ENCODE data around the gene GLIS1.

Gene GLIS1

DNA sequence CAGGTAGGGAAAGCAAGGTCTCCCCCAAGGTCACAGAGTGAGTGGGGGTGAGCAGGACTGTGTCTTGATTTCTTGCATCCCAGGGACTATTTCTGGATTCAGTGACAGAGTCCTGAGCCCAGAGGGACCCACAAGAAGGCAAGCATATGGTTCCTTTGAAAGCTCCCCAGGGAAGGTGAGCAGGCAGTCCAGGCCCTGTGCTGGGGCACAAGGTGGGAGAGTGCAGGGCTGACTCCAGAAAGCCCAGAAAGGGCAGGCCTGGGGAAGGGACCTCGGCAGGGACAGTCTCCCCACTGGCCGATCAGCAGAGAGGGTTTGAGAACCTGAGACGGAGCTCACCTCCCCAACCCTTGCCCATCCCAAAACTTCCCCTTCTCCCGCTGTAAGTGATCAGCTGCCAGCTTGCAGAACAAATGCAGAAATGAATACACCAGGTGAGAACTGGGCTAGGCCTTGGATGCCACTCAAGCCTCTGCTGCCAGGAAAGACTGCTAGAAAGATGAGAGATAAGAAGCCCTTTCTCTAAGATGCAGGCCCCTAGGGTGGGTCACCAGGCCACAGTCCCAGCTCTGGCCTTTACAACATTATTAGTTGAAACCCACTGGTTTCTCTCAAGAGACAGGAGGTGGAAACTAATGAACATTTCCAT is 121.0 kb downstream of the GLIS1 start:
- no peak for DNase-seq (ENCODE audit: low read depth)

DNA sequence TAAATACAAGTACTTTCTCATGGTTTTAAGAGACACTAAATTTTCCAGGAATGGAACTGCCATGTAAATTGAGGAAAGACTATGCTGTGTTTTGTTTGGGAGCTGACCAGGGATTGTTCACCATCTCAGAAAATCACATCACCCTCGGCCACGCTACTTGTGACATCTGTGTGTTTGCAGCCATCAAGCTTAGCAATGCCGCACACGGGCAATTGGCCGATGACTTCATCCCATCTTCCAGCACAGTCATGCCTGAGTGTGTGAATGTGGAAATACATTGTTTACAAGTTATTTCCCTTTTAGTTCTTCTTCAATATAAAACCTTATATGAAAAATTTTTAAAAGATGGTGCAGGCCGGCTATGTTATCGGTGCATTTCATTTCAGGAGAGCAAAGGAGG is 121.6 kb downstream of the GLIS1 start:
- peak; percentile 37 for DNase-seq (ENCODE audit: low read depth)

DNA sequence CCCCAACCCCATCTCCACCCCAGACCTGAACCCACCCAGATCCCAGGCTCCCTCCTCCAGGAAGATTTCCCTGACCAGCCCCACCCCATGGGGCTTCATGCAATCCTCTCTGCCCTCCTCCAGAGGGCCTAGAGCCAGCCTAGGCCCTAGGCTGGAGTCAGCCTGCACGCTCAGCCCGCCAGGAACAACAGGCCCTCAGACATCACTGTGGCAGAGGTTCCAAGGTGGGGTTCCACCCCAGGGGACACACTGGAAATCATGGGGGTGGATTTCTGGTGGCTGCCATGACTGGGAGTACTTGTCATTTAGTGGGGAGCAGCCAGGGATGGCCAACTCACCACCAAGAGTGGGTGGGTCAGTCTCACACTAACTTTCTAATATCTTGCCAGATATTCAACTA is 122.0 kb downstream of the GLIS1 start:
- no peak for DNase-seq (ENCODE audit: low read depth)

DNA sequence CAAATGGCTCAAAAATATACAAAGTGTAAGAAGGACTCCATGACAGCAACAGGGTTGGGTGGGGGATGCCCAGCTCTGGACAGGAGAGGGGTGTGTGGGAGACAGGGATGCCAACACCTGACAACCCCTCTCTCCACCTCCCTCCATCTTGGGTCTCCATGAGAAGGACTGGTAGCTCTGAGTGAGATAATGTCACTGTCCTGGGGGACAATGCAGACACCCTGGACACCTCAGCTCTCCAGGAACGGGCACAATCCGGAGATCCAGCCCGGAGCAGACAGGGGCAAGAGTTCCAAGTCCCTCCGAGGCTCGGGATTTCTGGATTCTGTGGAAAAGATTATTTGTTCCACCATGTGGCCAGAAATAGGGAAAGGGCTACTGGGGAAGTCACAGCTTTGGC is 122.5 kb downstream of the GLIS1 start:
- DNase-seq (ENCODE audit: low read depth) = no peak

DNA sequence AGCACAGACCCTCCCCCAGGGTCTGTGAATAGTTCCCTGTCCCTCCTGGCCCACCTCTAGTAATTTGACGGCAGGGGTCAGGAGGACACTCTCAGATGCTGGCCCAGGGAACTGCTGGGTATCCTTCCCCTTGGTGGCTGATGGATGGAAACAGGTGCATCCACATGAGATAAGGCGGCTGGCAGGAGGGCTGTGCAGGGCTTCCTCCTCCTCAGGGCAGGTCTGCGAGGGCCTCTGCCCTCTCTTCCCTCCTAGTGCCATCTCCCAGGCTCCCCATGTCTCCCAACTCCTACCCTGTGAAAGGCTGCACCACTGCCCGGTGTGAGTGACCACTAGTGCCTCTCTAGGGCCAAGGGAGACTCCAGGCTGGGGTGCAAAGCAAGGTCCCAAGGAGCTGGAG is 123.9 kb downstream of the GLIS1 start:
- no peak for DNase-seq (ENCODE audit: low read depth)

DNA sequence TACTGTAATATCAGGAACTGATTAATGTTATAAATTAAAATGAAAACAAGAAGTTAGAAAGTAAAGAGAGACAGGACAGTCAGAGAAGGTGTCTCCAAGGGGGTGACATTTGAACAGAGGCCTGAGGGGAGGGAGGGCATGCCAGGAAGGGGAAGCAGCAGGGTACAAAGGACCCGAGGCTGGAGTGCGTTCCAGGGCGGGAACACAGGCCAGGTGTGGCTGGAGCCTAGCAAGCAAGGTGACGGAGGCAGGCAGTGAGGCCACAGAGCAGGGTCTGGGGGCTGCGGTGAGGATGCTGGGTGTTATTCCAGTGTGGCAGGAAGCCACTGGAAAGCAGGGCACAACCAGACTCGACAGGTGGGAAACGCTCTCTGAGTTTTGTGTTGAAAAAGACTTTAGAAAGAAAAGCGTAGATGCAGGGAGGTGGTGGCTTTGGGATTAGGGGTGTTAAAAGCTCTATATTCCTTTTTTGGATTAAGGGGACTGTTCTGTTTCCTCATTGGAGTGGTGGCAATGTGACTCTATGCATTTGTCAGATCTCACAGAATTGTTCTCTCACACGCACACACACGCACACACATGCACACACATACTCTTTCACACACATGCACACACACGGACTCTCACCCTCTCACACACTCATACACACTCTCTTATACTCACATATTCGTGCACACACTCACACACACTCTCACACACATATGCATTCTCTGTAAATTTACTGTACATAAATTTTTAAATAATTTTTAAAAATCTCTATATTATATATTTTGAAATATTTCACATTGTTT is 124.5 kb downstream of the GLIS1 start:
- DNase-seq (ENCODE audit: low read depth) = no peak

DNA sequence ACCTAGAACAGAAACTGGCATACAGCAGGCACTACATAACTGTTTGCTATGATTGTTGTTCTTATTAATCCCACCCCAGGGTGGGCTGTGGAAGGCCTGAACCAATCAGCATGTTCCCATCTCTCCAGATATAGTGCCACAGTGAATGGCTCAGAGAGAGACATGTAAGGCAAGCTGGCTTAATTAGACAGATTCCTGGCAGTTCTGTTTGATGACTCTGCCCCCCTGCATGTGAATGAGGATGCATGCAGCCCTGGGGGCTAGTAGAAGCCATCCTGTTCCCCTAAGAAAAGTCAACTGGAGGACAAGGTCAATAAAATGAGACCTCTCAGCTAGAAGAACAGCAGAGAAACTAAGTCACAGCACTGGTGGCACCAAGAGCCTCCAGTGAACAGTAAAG is 130.3 kb downstream of the GLIS1 start:
- no peak for DNase-seq (ENCODE audit: low read depth)

DNA sequence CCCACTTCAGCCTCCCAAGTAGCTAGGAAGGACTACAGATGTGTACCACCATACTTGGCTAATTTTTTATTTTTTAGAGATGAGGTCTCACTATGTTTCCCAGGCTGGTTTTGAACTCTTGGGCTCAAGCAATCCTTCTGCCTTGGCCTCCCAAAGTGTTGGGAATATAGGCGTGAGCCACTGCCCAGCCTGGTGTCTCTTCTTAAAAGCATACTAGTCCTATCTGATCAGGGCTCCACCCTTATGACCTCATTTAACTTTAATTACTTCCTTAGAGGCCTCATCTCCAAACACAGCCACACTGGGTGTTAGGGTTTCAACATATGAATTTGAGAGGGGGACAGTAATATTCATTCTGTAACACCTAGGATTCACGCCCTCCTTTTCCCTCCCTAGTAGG is 130.9 kb downstream of the GLIS1 start:
- DNase-seq (ENCODE audit: low read depth) = no peak

DNA sequence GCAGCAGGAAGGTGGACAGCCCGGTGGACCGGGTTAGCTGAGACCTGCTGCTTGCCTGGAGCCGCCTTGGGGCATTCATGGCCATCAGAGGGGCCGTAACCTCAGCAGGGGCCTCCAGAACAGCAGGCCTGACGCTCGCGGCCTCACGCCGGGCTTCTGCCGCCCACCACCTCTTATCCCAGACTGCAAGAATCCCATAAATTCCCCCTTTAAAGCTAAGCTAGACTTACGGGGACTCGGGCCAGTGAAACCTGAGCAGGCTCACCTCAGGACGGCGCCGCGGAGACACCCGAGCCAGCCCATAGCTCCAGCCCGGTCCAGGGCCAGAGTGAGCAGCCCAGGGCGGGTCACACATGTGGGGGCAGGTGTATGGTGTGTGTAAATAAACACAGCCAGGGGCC is 132.3 kb downstream of the GLIS1 start:
- no peak for DNase-seq (ENCODE audit: low read depth)

DNA sequence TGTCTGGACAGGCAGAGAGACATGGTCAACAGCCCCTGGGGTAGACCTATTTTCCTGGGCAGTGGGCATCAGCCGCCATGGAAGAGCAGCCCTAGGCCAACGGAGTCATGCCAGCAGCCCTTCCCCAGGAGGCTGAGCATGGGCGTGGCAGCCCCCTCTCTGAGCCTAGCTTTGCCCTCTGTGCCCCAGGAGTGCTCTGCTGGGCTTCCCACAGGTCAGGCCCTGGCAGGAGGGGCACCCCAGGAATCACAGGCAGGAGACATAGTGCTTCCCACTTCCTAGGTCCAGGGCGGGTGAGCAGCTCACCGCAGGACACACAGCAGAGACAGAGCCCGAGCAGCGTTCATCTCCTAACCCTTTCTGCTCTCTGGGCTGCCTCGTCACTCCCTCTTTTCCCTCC is 132.8 kb downstream of the GLIS1 start:
- DNase-seq (ENCODE audit: low read depth) = no peak

DNA sequence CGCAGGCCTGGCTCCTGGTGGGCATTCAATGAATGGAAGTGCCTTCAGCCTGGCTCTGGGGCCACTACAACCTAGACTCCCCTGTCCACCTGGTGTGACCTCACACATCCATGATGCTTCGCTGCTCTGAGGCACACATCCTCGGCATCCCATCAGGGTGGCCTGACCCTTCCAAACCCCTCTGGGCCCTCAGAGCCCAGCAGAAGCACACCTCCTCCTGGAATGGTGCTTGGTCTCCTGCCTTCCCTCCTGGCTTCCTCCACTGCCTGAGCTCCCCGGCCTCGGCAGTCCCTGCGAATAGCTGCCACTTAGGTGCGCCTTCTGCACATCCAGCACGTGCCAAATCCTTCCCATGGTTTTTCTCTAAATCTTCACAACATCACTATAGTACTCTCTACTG is 133.8 kb downstream of the GLIS1 start:
- DNase-seq (ENCODE audit: low read depth) = no peak

DNA sequence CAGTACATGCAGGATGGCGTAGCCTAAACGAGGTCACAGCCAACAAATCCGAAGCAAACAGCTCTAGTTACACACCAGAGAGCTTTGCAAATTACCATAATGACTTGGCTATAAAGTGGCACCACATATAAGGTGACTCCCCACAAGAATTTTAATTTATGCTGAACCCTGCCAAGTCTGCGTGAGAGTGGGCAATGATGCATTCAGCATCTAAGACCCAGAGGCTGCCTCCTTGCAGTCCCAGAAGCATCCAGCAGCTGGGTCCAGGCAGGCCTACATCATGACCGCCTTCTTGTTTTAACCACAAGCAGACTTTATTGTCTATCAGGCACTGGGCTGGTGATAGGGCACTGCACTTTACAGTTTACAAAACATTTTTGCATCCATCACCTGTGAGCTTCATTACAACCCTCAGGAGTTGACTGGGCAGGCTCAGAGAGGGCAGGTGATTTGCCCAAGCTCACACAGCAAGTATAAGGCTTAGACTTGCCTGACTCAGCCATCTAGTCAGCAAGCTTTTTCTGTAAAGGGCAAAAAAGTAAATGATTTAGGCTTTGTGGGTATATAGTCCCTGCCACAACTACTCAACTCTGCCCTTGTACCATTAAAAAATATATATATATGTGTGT is 134.6 kb downstream of the GLIS1 start:
- no peak for DNase-seq (ENCODE audit: low read depth)

DNA sequence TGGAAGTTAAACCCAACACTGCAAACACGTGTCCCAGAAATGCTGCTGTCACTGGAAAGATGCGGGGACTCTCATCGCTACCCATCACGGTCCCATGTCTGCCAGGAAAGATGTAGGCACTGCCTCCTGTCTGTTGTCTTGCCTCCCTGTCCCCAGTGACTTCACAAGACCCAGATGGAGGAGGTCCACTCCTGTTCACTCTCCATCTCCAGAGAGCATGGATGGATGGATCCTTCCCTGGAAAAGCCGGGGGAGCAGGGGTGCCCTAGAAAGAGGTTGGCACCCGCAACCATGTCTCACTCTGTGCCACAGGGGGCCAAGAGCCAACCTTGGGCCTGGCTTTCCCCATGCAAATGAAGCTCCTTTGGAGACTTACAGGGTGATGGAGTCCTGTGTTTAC is 135.5 kb downstream of the GLIS1 start:
- no peak for DNase-seq (ENCODE audit: low read depth)

DNA sequence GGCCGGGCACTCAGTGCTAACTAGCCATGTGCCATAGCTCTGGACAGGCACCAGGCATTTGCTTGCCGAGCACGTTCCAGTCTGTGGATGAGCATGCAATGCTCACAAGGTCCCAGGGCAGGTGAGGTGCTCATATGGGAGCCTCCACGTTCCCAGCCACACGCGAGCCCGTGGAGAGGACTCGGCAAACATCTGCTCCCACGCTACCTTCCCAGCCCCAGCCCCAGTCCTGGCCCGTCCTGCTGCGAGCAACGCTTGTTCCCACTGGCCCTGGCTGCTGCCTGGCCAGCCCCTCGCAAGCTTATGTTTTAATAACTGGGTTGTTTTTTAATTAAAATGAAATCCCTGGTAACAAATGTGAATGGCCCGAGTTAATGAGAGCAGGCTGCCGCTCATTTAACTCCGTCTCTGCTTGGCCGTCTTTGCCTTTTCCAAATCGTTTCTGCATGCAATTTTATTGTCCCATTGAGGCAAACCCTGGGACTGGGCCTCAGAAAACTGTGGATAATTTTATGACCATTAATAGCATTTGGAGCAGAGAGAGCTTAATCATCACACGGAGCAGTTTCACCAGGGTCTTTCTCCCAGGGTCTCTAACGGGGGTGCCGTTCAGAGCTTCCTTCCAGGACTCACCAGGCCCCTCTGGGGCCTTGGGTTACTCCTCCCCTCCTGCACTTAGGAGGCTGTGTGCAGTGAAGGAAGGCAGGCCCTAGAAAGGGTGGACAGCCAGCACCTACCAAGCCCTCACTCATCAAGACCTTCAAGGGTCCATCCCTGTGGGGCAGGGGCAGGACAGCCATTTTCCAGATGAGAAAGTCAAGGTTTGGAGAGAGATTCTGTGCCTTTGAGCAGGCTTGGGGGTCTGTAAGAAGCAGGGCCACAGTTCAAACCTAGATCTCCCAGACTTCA is 136.8 kb downstream of the GLIS1 start:
- no peak for DNase-seq (ENCODE audit: low read depth)

DNA sequence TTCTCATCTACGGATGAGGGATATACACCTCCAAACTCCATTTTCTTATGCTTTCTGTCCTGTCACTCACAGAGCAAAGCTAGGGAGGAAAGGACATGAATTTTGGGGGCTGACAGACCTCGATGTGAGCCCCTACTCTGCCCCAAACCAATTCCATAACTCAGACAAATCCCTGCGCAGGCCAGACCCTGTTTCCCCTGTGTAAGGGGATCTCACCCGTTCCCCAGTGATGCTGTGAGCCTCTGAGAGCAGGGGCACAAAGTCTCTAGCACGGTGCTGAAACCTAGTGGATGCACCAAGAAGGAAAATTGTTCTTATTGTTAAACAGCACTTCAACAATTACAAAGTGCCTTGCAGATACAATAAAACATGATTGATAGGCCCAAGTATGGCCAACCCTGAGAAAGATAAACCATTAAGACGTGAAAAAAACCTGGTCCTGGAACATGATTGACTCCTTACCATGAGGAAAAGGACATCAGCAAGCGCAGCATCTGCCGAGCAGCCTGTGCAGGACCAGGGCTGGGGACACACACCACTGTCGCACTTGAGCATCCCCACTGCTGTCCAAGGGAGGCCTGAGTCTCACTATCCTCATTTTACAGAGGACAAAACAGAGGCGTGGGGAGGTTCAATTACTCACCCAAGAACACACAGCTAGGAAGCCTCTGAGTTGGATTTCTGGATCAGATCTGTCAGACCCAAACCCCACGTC is 137.8 kb downstream of the GLIS1 start:
- no peak for DNase-seq (ENCODE audit: low read depth)

DNA sequence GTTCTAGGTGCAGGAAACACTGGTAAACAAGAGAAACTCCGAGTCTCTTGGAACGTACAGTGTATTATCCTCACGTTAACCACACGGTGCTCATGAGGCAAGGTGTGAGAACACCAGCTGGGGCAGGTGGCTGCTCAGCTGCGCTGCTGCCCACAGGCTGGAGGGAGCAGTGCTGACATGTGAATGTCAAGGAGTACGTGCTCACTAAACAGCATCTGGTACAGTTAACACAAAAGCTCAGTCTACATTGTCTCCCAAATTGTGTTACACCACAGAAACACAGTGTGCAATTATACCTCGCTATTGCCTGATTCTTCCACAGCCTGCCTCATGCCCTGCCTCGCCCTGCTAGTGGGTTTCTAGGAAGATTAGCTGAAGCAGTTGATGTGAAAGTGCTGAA is 138.4 kb downstream of the GLIS1 start:
- DNase-seq (ENCODE audit: low read depth) = no peak

DNA sequence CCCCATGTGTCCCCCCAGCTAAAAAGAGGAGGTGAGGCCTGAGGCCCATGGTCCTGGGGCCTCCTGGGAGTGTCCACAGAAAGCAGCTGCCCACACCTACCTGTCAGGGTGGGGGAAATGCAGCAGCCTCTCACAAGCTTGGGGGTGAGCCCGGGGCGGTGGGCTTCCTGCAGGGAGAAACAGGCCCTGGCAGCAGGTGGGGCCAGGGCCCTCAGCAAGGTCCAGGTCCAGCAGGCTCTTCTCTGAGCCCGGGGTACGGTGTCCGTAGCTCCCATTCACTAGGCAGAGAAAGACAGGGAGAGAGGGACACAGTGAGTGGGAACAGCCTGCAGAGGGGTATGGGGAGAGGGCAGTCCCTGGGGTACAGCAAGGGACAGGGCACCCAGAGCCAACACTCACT is 139.0 kb downstream of the GLIS1 start:
- no peak for DNase-seq (ENCODE audit: low read depth)

DNA sequence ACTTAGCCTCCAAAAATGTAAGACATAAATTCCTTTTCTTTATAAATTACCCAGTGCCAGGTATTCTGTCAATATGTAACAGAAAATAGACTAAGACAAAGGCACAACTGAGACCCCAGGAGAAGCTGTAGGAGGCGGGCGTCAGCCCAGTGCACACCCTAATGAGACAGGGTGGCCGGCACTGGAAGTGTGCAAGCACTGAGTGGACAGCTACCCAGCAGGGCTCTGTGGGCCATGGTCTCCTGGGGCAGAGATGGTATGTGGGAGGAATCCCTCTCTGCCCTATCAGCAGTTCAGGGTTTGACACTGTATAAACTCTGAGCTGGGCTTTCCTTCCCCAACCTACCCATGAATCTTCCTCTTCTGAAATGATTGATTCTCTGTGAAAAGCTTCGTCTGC is 139.5 kb downstream of the GLIS1 start:
- DNase-seq (ENCODE audit: low read depth) = no peak

DNA sequence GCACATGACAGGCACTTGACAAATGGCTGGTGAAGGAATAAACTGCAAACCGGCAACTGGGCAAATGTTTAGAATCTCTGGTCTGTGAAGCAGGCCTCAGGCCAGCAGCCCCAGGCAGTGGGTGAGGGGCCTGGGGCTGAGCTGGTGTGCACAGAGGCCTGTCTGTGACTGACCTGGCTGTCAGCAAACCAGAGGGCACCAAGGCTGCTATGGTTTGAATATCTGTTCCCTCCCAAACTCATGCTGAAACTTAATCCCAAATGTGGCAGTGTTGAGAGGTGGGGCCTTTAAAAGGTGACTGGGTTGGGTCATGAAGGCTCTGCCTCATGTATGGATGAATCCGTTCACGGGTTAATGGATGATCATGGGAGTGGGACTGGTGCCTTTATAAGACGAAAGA is 140.0 kb downstream of the GLIS1 start:
- no peak for DNase-seq (ENCODE audit: low read depth)

DNA sequence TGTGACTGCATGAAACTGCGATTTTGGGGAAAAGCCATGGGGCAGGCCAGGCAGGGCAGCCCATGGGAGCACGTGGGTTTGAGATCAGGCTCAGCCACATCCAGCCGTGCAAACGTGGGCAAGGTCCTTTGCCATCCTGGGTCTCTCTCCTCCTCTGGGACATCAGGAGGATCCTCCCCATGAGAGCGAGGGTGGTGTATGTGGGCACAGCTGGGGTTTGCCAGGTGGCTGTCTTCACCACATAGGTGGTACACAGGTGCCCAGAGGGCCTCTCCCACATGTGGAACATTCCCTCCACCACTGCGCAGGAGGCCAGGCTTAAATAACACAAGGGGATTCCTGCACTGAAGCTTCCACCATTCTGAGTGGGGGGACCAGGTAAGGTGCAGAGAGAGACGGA is 143.1 kb downstream of the GLIS1 start:
- DNase-seq (ENCODE audit: low read depth) = no peak

DNA sequence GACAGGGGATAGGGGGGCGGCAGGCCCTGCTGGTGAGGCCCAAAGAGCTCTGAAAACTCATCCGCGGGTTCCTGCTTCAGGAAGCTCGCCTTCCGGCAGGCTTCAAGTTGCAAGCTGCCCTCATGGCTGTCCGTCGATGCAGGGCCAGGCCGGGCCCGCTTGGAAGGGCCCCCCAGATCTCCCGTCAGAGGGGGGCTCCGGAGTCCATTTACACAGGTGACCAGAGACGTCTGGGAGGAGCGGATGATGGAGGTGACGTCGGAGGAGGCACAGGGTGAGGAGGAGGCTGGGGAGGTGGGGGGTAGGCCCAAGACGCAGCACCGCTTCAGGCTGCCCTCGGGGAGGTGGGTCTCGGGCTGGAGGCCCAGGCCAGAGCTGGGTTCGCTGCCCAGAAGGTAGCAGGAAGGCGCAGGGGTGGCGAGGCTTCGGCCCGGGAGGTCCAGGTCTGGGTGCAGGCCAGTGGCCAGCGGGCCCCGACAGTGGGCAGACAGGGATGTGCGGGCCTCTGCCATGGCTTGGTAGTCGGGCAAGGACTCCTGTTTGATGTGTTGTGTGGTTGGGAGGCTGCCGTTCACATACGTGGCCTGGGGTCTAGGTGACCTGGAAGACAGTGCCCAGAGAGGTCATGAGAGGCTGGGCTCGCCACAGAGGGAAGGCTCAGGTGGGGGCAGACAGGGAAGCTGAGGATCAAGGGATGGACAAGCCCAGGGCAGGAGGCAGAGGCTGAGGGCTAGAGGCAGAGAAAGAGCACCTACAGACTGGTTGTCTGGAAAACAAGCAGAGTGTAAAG is 144.4 kb downstream of the GLIS1 start:
- DNase-seq (ENCODE audit: low read depth) = no peak
